Thyroid gland (tissue), 4 donors: ENCODE measurements around the gene TTC31. TPM values are rescaled to one million over a fixed set of nuclear protein-coding genes. Genes with fewer than 3 reads are reported as not detected.
A peak's percentile ranks its signal among the peaks of the same experiment; 100 is the strongest.

Source experiments
- DNase-seq, 2 donors: peaks; one replicate each; pipeline ENCODE4 v3.0.0-alpha.2; 2019
- H3K27ac ChIP-seq, 3 donors: fragments of 200-600 bp; sonication (generic); 1 replicate in 2 of 3; 2 replicates in 1 of 3; pipeline ENCODE4 v1.5.1; 2016 to 2019; ENCODE audit warnings: mild to moderate bottlenecking in 1 of 3, moderate library complexity in 1 of 3
- H3K27me3 ChIP-seq: fragments of 200-600 bp; sonication (generic); one replicate; pipeline ENCODE4 v1.5.1; 2019
- H3K36me3 ChIP-seq, 2 donors: fragments of 200-600 bp; sonication (generic); one replicate each; pipeline ENCODE4 v1.5.1; 2016 to 2019
- H3K4me1 ChIP-seq, 2 donors: fragments of 200-600 bp; sonication (generic); one replicate each; pipeline ENCODE4 v1.5.1; 2017 to 2019
- H3K4me3 ChIP-seq, 3 donors: fragments of 200-600 bp; sonication (generic); replicated peaks in 1 of 3; 1 replicate in 2 of 3; 2 replicates in 1 of 3; pipeline ENCODE4 v1.5.1; 2016; ENCODE audit warnings: mild to moderate bottlenecking in 1 of 3
- H3K9me3 ChIP-seq: fragments of 200-600 bp; sonication (generic); one replicate; pipeline ENCODE4 v1.5.1; 2017
- POLR2A ChIP-seq, 2 donors: fragments of 450-650 bp; IDR thresholded peaks; one replicate each; pipeline ENCODE4 v1.6.1; 2017; ENCODE audit warnings: antibody characterized with exemption in 2 of 2, mild to moderate bottlenecking in 2 of 2, moderate library complexity in 1 of 2
- WGBS, 2 donors: methylation state at CpG; one replicate each; pipeline ENCODE4 v1.1.5; 2017; 5-methylcytosine and 5-hydroxymethylcytosine counted together
- intact Hi-C: fragments of 100-400 bp; cut with DNase I; formaldehyde crosslinking; loops from one replicate; pipeline ENCODE4 v1.15.1; 2023
- total RNA-seq, 4 donors: library from RNA; depleted of rRNA; stranded (reverse); fragments of >200 nt; gene quantifications; one replicate each; pipeline ENCODE4 v1.2.3, GENCODE V29; 2016
- TF ChIP-seq, protein P1 (sequence below), 6 experiments: fragments of 200-600 bp in 3 of 6; fragments of 450-650 bp in 3 of 6; sonication (generic) in 3 of 6; IDR thresholded peaks; one replicate each; pipeline ENCODE4 v1.5.1; 2016 to 2019; ENCODE audit warnings: antibody characterized with exemption in 6 of 6, mild to moderate bottlenecking in 2 of 6, inconsistent platforms in 1 of 6, moderate library complexity in 1 of 6

TTC31 gene
- total RNA-seq, 4 donors from 2014 or later, result 18.9 to 38.0 (median 22.4) TPM

DNA sequence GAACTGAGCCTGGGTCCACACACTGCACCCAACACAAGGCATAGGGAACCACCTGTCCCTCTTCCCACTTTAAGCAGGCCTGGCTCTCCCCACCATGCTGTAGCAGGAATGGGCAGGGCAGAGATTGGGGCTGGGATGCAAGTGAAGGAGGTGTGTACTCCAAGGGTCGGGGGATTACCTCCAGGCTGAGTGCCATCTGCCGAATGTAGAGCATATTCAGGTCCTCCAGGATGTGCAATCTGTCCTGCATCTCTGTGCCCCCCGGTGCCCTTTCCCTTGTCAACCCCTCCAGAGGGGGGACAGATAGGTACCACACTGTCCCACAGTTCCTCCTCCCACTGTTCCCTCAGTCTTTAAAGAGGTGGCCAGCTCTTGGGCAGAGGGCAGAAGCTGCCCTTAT, 43.5 kb upstream of the TTC31 start:
- H3K9me3 ChIP-seq, result no peaks in the 10 kb centered on the region
- intact Hi-C loops, result no loop called here
- TF ChIP-seq POLR2A (IDR thresholded peaks at IDR 0.05), result no peak
- TF ChIP-seq, protein P1, sequence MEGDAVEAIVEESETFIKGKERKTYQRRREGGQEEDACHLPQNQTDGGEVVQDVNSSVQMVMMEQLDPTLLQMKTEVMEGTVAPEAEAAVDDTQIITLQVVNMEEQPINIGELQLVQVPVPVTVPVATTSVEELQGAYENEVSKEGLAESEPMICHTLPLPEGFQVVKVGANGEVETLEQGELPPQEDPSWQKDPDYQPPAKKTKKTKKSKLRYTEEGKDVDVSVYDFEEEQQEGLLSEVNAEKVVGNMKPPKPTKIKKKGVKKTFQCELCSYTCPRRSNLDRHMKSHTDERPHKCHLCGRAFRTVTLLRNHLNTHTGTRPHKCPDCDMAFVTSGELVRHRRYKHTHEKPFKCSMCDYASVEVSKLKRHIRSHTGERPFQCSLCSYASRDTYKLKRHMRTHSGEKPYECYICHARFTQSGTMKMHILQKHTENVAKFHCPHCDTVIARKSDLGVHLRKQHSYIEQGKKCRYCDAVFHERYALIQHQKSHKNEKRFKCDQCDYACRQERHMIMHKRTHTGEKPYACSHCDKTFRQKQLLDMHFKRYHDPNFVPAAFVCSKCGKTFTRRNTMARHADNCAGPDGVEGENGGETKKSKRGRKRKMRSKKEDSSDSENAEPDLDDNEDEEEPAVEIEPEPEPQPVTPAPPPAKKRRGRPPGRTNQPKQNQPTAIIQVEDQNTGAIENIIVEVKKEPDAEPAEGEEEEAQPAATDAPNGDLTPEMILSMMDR (IDR thresholded peaks at IDR 0.05), result no peak
- peaks cover 10 to 18% of the 10 kb centered on the region in 2 donors for H3K4me1 ChIP-seq
- DNase-seq, result no peak
- no peaks in the 10 kb centered on the region for H3K36me3 ChIP-seq
- H3K27ac ChIP-seq, result peak overlapping the region in 2 of 3 donors; percentile 76 to 84
- H3K4me3 ChIP-seq, result peak overlapping the region in 1 of 3 donors; percentile 51
- 39 to 43% methylated on average over 3 of the region's 3 CpGs for WGBS, 2 donors
- no peaks in the 10 kb centered on the region for H3K27me3 ChIP-seq

GRCh38 chr2:74439803-74440377, 43.0 kb upstream of the TTC31 start:
- Histone ChIP-seq H3K27ac (peak overlapping the region; percentile 42 to 84 (median 76)), H3K4me3 (peak overlapping the region in 2 of 3 donors; percentile 21 to 51), H3K27me3 (no peaks in the 10 kb centered on the region), H3K9me3 (no peaks in the 10 kb centered on the region), H3K36me3 (no peaks in the 10 kb centered on the region), H3K4me1 (peaks cover 10 to 18% of the 10 kb centered on the region in 2 donors)
- intact Hi-C loops, result no loop called here
- WGBS, 2 donors, result 10 to 11% methylated on average over 13 to 14 of the region's 14 CpGs
- DNase-seq, result peak; percentile 66 to 67
- TF ChIP-seq, protein P1 (IDR thresholded peaks at IDR 0.05), result no peak
- no peak for TF ChIP-seq POLR2A (IDR thresholded peaks at IDR 0.05)

- Histone ChIP-seq H3K4me1 (peaks cover 10 to 18% of the 10 kb centered on the region in 2 donors), H3K27me3 (no peaks in the 10 kb centered on the region), H3K9me3 (no peaks in the 10 kb centered on the region), H3K36me3 (no peaks in the 10 kb centered on the region), H3K27ac (peak overlapping the region; percentile 42 to 84 (median 76)), H3K4me3 (peak overlapping the region; percentile 33 to 51 (median 51))
- TF ChIP-seq POLR2A (IDR thresholded peaks at IDR 0.05), result peak; percentile 46 to 78
- TF ChIP-seq, protein P1 (IDR thresholded peaks at IDR 0.05), result peak in 4 of 6 experiments; percentile 34 to 62 (median 38)
- peak; percentile 92 to 93 for DNase-seq
- intact Hi-C loops, result no loop called here
- WGBS, 2 donors, result 8 to 28% methylated on average over 5 to 12 of the region's 45 CpGs
These were observed 42.3 kb upstream of the TTC31 start for GRCh38 chr2:74440378-74441169.

DNA sequence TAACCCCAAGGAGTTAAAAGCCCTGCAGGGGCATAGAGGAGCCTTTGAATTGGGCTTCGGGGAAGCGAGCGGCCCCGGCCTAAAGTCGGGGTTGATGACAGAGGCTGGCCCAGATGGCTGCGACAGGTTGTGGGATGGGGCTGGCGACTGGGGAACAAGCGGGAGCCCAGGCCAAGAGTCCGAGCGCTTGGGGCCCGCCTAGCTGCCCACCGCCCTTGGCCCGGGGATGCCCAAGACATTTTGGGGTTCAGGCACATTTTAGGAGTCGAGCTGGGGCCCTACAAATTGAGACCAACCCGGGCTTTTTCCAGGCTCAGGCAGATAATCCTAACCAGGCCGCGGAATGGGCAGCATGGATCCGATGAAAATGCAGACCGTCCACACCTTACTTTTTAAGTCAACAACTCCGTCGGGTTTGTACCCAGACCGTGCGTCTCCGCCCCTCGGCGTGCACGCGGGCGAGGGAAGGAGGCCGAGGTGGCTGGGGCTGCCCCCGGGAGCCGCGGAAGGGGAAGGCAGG, 41.7 kb upstream of the TTC31 start:
- WGBS, 2 donors, result 19 to 24% methylated on average over 11 to 19 of the region's 33 CpGs
- TF ChIP-seq, protein P1 (IDR thresholded peaks at IDR 0.05), result no peak
- no peak for TF ChIP-seq POLR2A (IDR thresholded peaks at IDR 0.05)
- Histone ChIP-seq H3K4me3 (peak overlapping the region; percentile 33 to 51 (median 51)), H3K27ac (peak overlapping the region; percentile 42 to 84 (median 76)), H3K4me1 (peaks cover 10 to 18% of the 10 kb centered on the region in 2 donors), H3K27me3 (no peaks in the 10 kb centered on the region), H3K36me3 (no peaks in the 10 kb centered on the region), H3K9me3 (no peaks in the 10 kb centered on the region)
- intact Hi-C loops, result no loop called here
- DNase-seq, result no peak
